Measurements from ENCODE around the gene REEP6.
"Not testable (repeated sequence)": the region's sequence is repeated elsewhere in the genome, so short reads cannot be mapped to it uniquely, and the experiment has no call there.

Gene REEP6

GRCh38 chr19:1491849-1492170, 829 bp downstream of the REEP6 start:
- no peak for DNase-seq

- DNase-seq: no peak
Measured at GRCh38 chr19:1492474-1493006, 1.6 kb downstream of the REEP6 start.

GRCh38 chr19:1494115-1494815, 3.3 kb downstream of the REEP6 start:
- DNase-seq: no peak

- DNase-seq: no peak
Measured at GRCh38 chr19:1495051-1495798, 4.2 kb downstream of the REEP6 start.

- no peak for DNase-seq
Measured at GRCh38 chr19:1495799-1496713, 5.1 kb downstream of the REEP6 start.

GRCh38 chr19:1496714-1497577, 6.0 kb downstream of the REEP6 start:
- DNase-seq: no peak

GRCh38 chr19:1497578-1498235, 6.7 kb downstream of the REEP6 start:
- DNase-seq: no peak

GRCh38 chr19:1499231-1499630, 8.2 kb downstream of the REEP6 start:
- DNase-seq: not testable (repeated sequence)

- no peak for DNase-seq
Measured at GRCh38 chr19:1501200-1501595, 10.2 kb downstream of the REEP6 start.

- no peak for DNase-seq
Measured at GRCh38 chr19:1502433-1503088, 11.6 kb downstream of the REEP6 start.

- no peak for DNase-seq
Measured at GRCh38 chr19:1503089-1503924, 12.3 kb downstream of the REEP6 start.

GRCh38 chr19:1503925-1504773, 13.2 kb downstream of the REEP6 start:
- DNase-seq: no peak

GRCh38 chr19:1505012-1505411, 14.0 kb downstream of the REEP6 start:
- DNase-seq: no peak

- DNase-seq: no peak
Measured at GRCh38 chr19:1505991-1506881, 15.3 kb downstream of the REEP6 start.

GRCh38 chr19:1507192-1507660, 16.2 kb downstream of the REEP6 start:
- no peak for DNase-seq

GRCh38 chr19:1507763-1508506, 17.0 kb downstream of the REEP6 start:
- peak; percentile 91 for DNase-seq

- DNase-seq: no peak
Measured at GRCh38 chr19:1508507-1508856, 17.5 kb downstream of the REEP6 start.

Measured in NCI-H526 treated with DMSO at 0.1 percent for 48 hours (cell line).